Sciatic nerve (tissue), 2 donors: ENCODE data around the gene RAB6A. TPM values are rescaled to one million over a fixed set of nuclear protein-coding genes. Genes with fewer than 3 reads are reported as not detected.

ENCODE experiments used
- ATAC-seq: fragments of 200-7000 bp; cut with Tn5 transposase; one replicate; pipeline ENCODE4 v1.9.1; 2020; ENCODE audit warnings: mild to moderate bottlenecking, moderate library complexity
- DNase-seq: peaks from one replicate; pipeline ENCODE4 v3.0.0-alpha.2; 2020; ENCODE audit warnings: low spot score
- intact Hi-C: fragments of 100-400 bp; cut with DNase I; formaldehyde crosslinking; loops from one replicate; pipeline ENCODE4 v1.14.2; 2022
- total RNA-seq: library from RNA; stranded (reverse); fragmentation: NEBNext Ultra II Directional; extraction: Animal tissue kit (Norgen Biotek cat#: 25700); gene quantifications from one replicate; pipeline ENCODE4 v1.2.1, GENCODE V29; 2021
- donor health status: DM: no; HTN: no; CAD: no.
- donor health status: DM: no; HTN: no; CAD: no.

Gene RAB6A
- total RNA-seq, 1 donor from 2014 or later: 157 TPM

- DNase-seq: no peak
- no peak for ATAC-seq
- intact Hi-C loops: loop anchor here (5.0 to 10.0 kb wide), 2 partner anchors 38 to 260 kb away; no protein-coding TSS in a partner anchor
These were observed 96.0 kb downstream of the RAB6A start for GRCh38 chr11:73664877-73665276.

- DNase-seq (no peak), ATAC-seq (no peak)
- intact Hi-C loops: loop anchor here (5.0 to 10.0 kb wide), 2 partner anchors 37 to 259 kb away; no protein-coding TSS in a partner anchor
These were observed 97.0 kb downstream of the RAB6A start for GRCh38 chr11:73663604-73664495.

DNA sequence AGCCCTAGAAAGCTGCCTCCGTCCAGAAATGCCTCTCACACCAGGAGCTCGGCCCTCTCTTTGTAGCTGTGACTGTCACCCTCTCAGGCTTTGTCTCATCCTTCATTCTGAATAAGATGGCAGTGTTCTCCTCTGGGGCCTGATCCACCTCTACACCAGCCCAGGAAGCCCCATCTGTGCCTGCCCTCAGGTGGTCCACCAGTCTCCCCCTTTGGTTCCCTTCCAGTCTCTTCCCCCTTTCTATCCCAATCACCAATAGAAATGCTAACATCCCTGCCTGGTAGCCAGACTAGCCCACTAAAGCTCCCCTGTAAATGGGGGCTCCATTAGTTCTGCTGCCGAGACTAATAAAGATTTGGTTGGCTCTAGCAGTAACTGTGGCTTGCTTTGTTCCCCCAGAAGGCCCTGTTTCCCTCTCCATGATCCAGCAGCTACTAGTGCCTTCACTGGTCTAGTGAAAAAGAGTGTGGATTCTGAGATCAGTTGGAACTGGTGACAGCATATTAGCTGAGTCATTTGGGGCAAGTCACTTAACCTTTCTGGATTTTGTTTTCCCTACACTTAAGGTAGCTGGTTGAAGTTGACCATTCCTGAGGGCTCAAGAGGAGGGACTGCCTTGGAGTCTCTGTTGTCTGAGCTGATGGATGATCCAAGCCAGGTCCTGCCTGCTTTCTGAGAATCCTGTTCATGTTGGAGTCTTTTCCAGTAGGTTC lies 98.3 kb downstream of the RAB6A start:
- intact Hi-C loops: loop anchor here (5.0 to 10.0 kb wide), 2 partner anchors 35 to 258 kb away; no protein-coding TSS in a partner anchor
- DNase-seq (no peak), ATAC-seq (no peak)

- ATAC-seq (peak; percentile 97), DNase-seq (peak; percentile 97)
- intact Hi-C loops: loop anchor here (5.0 to 10.0 kb wide), 2 partner anchors 34 to 256 kb away; no protein-coding TSS in a partner anchor
These were observed 99.7 kb downstream of the RAB6A start for GRCh38 chr11:73661035-73661628.

DNA sequence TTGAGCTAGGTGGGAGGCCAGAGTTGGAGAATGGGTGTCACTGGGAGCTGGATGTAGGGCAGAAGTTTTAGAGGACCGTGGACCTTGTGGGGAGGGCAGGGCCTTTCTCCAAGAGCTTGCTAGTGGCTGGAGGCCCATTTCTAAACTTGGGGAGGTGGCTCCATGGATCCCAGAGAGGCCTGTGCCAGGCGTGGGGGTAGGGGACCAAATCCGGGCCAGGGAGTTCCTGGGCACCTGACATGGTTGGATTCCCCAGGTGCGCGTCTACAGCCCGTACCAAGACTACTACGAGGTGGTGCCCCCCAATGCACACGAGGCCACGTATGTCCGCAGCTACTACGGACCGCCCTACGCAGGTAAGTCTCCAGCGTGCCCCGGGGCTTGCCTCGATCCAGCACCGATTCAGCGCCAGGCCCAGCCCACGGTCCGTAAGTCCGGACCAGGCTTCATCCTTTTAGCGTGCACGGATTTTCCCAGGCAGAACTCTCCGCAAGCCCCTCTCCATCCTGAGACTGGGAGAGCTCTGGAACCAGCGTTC lies 100.3 kb downstream of the RAB6A start:
- no peak for ATAC-seq

DNA sequence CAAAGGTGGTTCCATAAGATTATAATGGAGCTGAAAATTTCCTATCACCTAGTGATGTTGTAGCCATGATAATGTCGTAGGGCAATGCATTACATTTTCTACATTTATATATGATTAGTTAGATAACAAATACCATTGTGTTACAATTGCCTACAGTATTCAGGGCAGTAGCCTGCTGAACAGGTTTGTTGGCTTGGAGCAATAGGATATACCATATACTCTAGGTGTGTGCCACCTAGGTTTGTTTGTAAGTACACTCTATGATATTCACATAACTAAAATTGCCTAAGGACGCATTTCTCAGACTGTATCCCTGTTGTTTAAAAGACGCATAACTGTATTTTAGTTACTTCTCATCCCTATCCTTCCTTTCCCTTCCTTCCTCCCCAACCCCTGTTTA lies 100.9 kb downstream of the RAB6A start:
- DNase-seq (no peak), ATAC-seq (no peak)
- intact Hi-C loops: loop anchor here (5.0 to 10.0 kb wide), 2 partner anchors 33 to 255 kb away; no protein-coding TSS in a partner anchor

More for the DNA sequence above, 100.3 kb downstream of the RAB6A start:
- intact Hi-C loops: loop anchor here (5.0 to 10.0 kb wide), 2 partner anchors 33 to 256 kb away; no protein-coding TSS in a partner anchor
- no peak for DNase-seq

GRCh38 chr11:73656985-73657384 lies 103.9 kb downstream of the RAB6A start:
- intact Hi-C loops: no loop called here
- DNase-seq: no peak
- ATAC-seq: no peak

DNA sequence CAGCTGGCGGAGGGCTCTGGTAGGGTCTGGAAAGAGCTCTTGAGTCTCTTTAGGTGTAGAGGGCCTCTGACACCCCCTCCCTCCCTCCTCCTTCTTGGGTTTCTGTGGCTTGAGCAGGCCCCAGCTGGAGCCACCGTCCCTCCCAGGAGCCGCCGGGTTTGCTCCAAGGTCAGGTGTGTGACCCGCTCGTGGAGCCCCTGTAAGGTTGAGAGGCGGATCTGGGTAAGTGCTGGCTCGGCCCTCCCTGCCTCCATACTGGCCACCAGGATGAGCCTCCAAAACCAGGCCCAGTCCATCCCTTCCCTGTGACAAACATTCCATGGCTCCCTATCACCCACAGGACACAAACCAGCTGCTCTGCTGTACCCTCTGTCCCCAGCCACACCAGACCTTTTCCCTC lies 105.2 kb downstream of the RAB6A start:
- DNase-seq: no peak
- intact Hi-C loops: no loop called here

GRCh38 chr11:73654482-73655021 lies 106.3 kb downstream of the RAB6A start:
- intact Hi-C loops: no loop called here
- DNase-seq (no peak), ATAC-seq (no peak)

More for the DNA sequence above, 105.2 kb downstream of the RAB6A start:
- ATAC-seq: no peak

DNA sequence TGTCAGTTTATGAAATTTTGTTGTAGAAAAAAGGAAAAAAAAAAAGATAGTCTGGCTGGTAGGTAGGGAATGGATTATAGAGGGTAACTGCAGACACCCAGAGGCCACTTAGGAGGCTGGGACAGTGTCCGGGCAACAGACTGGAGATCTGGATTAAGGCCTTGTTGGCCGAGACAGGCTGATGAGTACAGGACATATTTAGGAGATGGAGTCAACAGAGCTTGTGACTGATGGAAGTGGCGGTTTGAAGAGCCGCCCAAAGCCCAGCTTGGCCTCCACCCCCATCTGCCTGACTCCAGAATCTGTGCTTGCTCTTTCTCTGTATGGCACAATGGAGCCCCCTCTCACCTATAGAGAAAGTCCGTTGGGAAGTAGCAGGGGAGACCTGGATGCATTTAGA lies 106.9 kb downstream of the RAB6A start:
- DNase-seq (no peak), ATAC-seq (no peak)
- intact Hi-C loops: no loop called here

GRCh38 chr11:73652856-73653559 lies 107.9 kb downstream of the RAB6A start:
- DNase-seq: no peak
- no peak for ATAC-seq
- intact Hi-C loops: no loop called here

DNA sequence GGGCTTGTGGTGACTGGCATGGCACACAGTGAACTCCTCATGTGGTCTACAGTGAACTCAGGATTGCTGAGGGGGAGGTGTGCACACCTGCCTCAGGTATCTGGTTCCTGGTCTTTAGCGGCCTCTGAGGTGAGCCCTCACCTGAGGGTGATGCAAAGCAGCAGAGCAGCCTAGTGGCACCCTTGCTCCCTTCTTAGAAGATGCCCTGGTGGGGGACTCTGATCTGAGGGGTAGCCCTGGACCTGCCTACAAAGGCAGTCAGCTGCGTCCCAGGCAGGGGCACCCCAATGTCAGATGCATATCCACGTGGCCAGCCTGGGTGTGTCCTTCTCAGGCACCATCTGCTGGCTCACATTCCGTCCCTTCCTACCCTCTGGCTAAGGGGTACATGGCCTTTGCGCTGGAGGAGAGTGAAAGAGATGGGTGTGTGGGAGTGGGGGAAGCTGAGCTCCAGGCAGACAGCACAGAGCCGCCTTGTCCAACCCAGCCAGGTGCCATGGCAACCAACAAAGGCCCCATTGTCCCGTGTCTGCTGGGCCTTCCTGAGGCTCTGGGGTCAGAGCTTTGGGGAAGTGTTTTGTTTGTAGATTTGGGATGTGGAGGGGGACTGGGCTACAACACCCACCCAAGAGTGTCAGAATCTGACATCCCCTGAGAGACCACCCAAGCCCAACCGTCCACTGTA lies 108.7 kb downstream of the RAB6A start:
- peak; percentile 87 for DNase-seq
- intact Hi-C loops: no loop called here
- ATAC-seq: peak; percentile 92

DNA sequence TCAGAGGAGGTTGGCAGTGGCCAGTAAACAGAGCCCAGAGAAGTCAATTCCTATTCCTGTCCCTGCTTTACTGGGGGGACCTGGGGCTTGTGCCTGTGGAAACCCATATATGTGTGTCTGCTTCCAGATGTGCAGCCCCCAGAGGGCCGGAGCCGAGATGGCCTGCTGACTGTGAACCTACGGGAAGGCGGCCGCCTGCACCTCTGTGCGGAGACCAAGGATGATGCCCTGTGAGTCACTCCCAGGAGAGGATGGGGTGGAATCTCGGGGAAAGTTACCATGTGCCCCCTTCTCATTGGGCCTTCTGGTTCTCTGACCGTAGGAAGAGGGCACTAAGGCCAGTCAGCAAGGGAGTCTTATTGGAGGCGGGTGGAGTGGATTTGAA lies 109.2 kb downstream of the RAB6A start:
- DNase-seq: no peak
- no peak for ATAC-seq
- intact Hi-C loops: no loop called here

DNA sequence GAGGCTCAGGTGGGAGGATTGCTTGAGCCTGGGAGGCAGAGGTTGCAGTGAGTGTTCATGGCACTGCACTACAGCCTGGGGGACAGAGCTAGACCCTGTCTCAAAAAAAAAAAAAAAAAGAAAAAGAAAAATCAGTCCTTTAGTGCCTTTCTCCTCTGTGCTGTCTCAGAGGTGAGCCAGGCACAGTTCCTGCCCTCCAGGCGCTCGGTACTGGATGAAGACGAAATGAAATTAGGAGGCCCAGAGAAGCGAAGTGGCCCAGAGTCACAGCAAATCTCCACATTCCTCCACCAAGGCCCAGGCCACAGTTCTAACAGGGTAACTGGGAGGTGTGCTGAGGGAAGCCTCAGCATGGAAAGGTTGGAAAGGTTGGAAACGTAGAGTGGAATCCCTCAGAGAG lies 109.6 kb downstream of the RAB6A start:
- intact Hi-C loops: no loop called here
- DNase-seq (no peak), ATAC-seq (no peak)

- ATAC-seq (no peak), DNase-seq (no peak)
- intact Hi-C loops: no loop called here
These were observed 110.5 kb downstream of the RAB6A start for GRCh38 chr11:73650400-73650799.

- intact Hi-C loops: no loop called here
- ATAC-seq: no peak
These were observed 111.7 kb downstream of the RAB6A start for GRCh38 chr11:73649206-73649605.

DNA sequence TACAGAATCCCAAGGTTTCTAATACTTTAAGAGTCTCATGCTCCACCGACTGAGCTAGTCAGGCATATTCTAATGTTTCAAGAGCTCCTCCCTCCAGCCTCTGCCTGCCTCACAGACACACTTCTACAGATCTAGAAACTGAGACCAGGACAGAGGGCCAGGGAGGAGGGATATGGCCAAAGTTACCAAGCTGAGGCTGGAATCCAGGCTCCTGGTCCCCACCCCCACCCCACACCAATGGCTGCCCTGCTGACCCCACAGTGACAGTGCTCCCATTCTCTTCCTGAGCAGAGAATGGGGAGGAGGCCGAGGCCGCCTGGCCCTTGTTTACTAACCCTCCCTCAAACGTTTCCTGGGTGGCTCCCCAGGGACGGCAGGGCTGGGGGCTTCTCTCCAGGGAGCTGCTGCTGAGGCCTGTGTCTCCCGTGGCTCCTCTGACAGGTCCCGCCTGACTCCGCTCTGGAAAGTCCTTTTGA lies 112.3 kb downstream of the RAB6A start:
- ATAC-seq (no peak), DNase-seq (no peak)
- intact Hi-C loops: no loop called here

More at GRCh38 chr11:73649206-73649605, 111.7 kb downstream of the RAB6A start:
- no peak for DNase-seq

- intact Hi-C loops: no loop called here
- ATAC-seq: no peak
- DNase-seq: no peak
These were observed 112.8 kb downstream of the RAB6A start for GRCh38 chr11:73648121-73648520.
